ENCODE data around the gene DPPA3. TPM values are rescaled to one million over a fixed set of nuclear protein-coding genes. Genes with fewer than 3 reads are reported as not detected.

Gene DPPA3
- total RNA-seq, 1 experiment from 2014 or later, result not detected

GRCh38 chr12:7695566-7696197 lies 15.6 kb upstream of the DPPA3 start, which contains the start of gene GDF3:
TSS of gene GDF3 (minus strand) at chr12:7695775. CDS start at chr12:7695728, 47 bp downstream.
- POLR2A ChIA-PET (ENCODE audit: low non-redundant PET), result interaction anchor here (0.6 kb wide), 1 partner anchor 11 kb away, joined by 4 read pairs; no protein-coding TSS in a partner anchor

GRCh38 chr12:7705846-7706245 lies 5.4 kb upstream of the DPPA3 start:
- Histone ChIP-seq H3K4me1 (ENCODE audit: insufficient read depth, low read length, poor library complexity, severe bottlenecking) (no peaks in the 10 kb centered on the region), H3K27ac (ENCODE audit: low read depth, low read length, poor library complexity, severe bottlenecking) (no peak overlapping the region), H3K27me3 (replicated peaks; ENCODE audit: insufficient read depth, low read depth, low read length, poor library complexity) (no peaks in the 10 kb centered on the region), H3K4me3 (ENCODE audit: low read depth, low read length, poor library complexity, severe bottlenecking) (no peak overlapping the region), H3K9me3 (ENCODE audit: low read depth, low read length, poor library complexity, severe bottlenecking) (no peaks in the 10 kb centered on the region), H3K36me3 (ENCODE audit: insufficient read depth, low read length, poor library complexity, severe bottlenecking) (no peaks in the 10 kb centered on the region)
- intact Hi-C loops (cut with micrococcal nuclease; ENCODE audit: unreplicated experiment), result no loop called here
- no peak for DNase-seq (ENCODE audit: low spot score)
- ChIA-PET CTCF (interaction anchor here (0.7 kb wide), 1 partner anchor 101 kb away, joined by 14 read pairs; no protein-coding TSS in a partner anchor), POLR2A (ENCODE audit: low non-redundant PET) (no interaction called here)
- TF ChIP-seq CTCF (conservative IDR thresholded peaks at IDR 0.05; ENCODE audit: low read depth, low read length) (no peak), EZH2 (IDR thresholded peaks at IDR 0.05; ENCODE audit: borderline replicate concordance, low read depth, low read length, poor library complexity, severe bottlenecking) (no peak)
- no TSS peak for BruUV-seq (replicated peaks)

More at GRCh38 chr12:7695566-7696197, 15.6 kb upstream of the DPPA3 start, which contains the start of gene GDF3:
- intact Hi-C loops (cut with micrococcal nuclease; ENCODE audit: unreplicated experiment), result no loop called here
- Histone ChIP-seq H3K9me3 (ENCODE audit: low read depth, low read length, poor library complexity, severe bottlenecking) (no peaks in the 10 kb centered on the region), H3K27me3 (replicated peaks; ENCODE audit: insufficient read depth, low read depth, low read length, poor library complexity) (no peaks in the 10 kb centered on the region), H3K36me3 (ENCODE audit: insufficient read depth, low read length, poor library complexity, severe bottlenecking) (no peaks in the 10 kb centered on the region), H3K4me1 (ENCODE audit: insufficient read depth, low read length, poor library complexity, severe bottlenecking) (peaks cover 4% of the 10 kb centered on the region), H3K27ac (ENCODE audit: low read depth, low read length, poor library complexity, severe bottlenecking) (no peak within 1 kb of the TSS), H3K4me3 (ENCODE audit: low read depth, low read length, poor library complexity, severe bottlenecking) (no peak within 1 kb of the TSS)
- no peak for TF ChIP-seq EZH2 (IDR thresholded peaks at IDR 0.05; ENCODE audit: borderline replicate concordance, low read depth, low read length, poor library complexity, severe bottlenecking)
- CTCF ChIA-PET, result no interaction called here
- BruUV-seq (replicated peaks), result no TSS peak
- peak; percentile 26 for DNase-seq (ENCODE audit: low spot score)

GRCh38 chr12:7709969-7710675 lies 1.1 kb upstream of the DPPA3 start:
- H3K27me3 ChIP-seq (replicated peaks; ENCODE audit: insufficient read depth, low read depth, low read length, poor library complexity), result no peaks in the 10 kb centered on the region
- no TSS peak for BruUV-seq (replicated peaks)
- intact Hi-C loops (cut with micrococcal nuclease; ENCODE audit: unreplicated experiment), result no loop called here
- TF ChIP-seq EZH2 (IDR thresholded peaks at IDR 0.05; ENCODE audit: borderline replicate concordance, low read depth, low read length, poor library complexity, severe bottlenecking), result no peak
- no peak for TF ChIP-seq CTCF (conservative IDR thresholded peaks at IDR 0.05; ENCODE audit: low read depth, low read length)
- ChIA-PET CTCF (no interaction called here), POLR2A (ENCODE audit: low non-redundant PET) (no interaction called here)
- DNase-seq (ENCODE audit: low spot score), result no peak
- no peaks in the 10 kb centered on the region for H3K9me3 ChIP-seq (ENCODE audit: low read depth, low read length, poor library complexity, severe bottlenecking)
- H3K36me3 ChIP-seq (ENCODE audit: insufficient read depth, low read length, poor library complexity, severe bottlenecking), result no peaks in the 10 kb centered on the region
- no peak overlapping the region for H3K4me3 ChIP-seq (ENCODE audit: low read depth, low read length, poor library complexity, severe bottlenecking)
- no peak overlapping the region for H3K27ac ChIP-seq (ENCODE audit: low read depth, low read length, poor library complexity, severe bottlenecking)
- no peaks in the 10 kb centered on the region for H3K4me1 ChIP-seq (ENCODE audit: insufficient read depth, low read length, poor library complexity, severe bottlenecking)

Data from A673 (cell line).